TTC549 (cell line): Measurements from ENCODE around the gene CGREF1.
"Not testable (repeated sequence)": the region's sequence is repeated elsewhere in the genome, so short reads cannot be mapped to it uniquely, and the experiment has no call there.

Source experiments
- FAIRE-seq: peaks from 2 replicates; lab custom pipeline; 2012; peaks lifted over from hg19 to GRCh38; lab: Jason Lieb, UNC

Gene CGREF1

GRCh38 chr2:27087823-27088410 is 31.0 kb downstream of the CGREF1 start:
- no peak for FAIRE-seq

GRCh38 chr2:27086724-27087593 is 32.0 kb downstream of the CGREF1 start, which contains the start of gene KHK:
Gene KHK (plus strand): TSS chr2:27086772. CDS start chr2:27087260, 488 bp downstream.
- no peak for FAIRE-seq

GRCh38 chr2:27086090-27086723 is 32.7 kb downstream of the CGREF1 start:
- FAIRE-seq = no peak

- FAIRE-seq = no peak
These were observed 33.2 kb downstream of the CGREF1 start for GRCh38 chr2:27085673-27086089.

- no peak for FAIRE-seq
These were observed 33.8 kb downstream of the CGREF1 start for GRCh38 chr2:27085062-27085672.

GRCh38 chr2:27084297-27085061 is 34.4 kb downstream of the CGREF1 start:
- FAIRE-seq = no peak

- FAIRE-seq = no peak
These were observed 35.3 kb downstream of the CGREF1 start for GRCh38 chr2:27083410-27084296.

- no peak for FAIRE-seq
These were observed 36.0 kb downstream of the CGREF1 start for GRCh38 chr2:27082773-27083409.

GRCh38 chr2:27081984-27082772 is 36.8 kb downstream of the CGREF1 start:
- FAIRE-seq = no peak

GRCh38 chr2:27080603-27080936 is 38.4 kb downstream of the CGREF1 start:
- no peak for FAIRE-seq

- no peak for FAIRE-seq
These were observed 38.8 kb downstream of the CGREF1 start for GRCh38 chr2:27080140-27080469.

- no peak for FAIRE-seq
These were observed 39.4 kb downstream of the CGREF1 start for GRCh38 chr2:27079233-27080139.

- FAIRE-seq = no peak
These were observed 40.4 kb downstream of the CGREF1 start, which contains the start of gene EMILIN1 for GRCh38 chr2:27078267-27079194. Gene EMILIN1 (plus strand): TSS chr2:27078615. CDS start chr2:27079066, 451 bp downstream.

GRCh38 chr2:27077231-27077630 is 41.7 kb downstream of the CGREF1 start:
- FAIRE-seq = no peak

GRCh38 chr2:27076323-27076722 is 42.6 kb downstream of the CGREF1 start:
- FAIRE-seq = no peak

GRCh38 chr2:27075566-27075871 is 43.4 kb downstream of the CGREF1 start:
- not testable (repeated sequence) for FAIRE-seq

GRCh38 chr2:27074738-27075565 is 44.0 kb downstream of the CGREF1 start:
- FAIRE-seq = no peak
